Uterus (tissue), 4 donors: ENCODE results near the gene SHROOM3. TPM values are rescaled to one million over a fixed set of nuclear protein-coding genes. Genes with fewer than 3 reads are reported as not detected.

Source experiments
- DNase-seq, 2 donors: peaks; one replicate each; pipeline ENCODE4 v3.0.0-alpha.2; 2019 to 2020
- H3K27ac ChIP-seq, 2 donors: fragments of 200-600 bp; sonication (generic); 1 replicate in 1 of 2; 2 replicates in 1 of 2; pipeline ENCODE4 v1.5.1; 2016 to 2018
- H3K27me3 ChIP-seq, 2 donors: fragments of 200-600 bp; sonication (generic); one replicate each; pipeline ENCODE4 v1.5.1; 2018 to 2019; ENCODE audit warnings: control low read depth in 1 of 2
- H3K36me3 ChIP-seq, 2 donors: fragments of 200-600 bp; sonication (generic); one replicate each; pipeline ENCODE4 v1.5.1; 2019; ENCODE audit warnings: control low read depth in 1 of 2
- H3K4me1 ChIP-seq, 2 donors: fragments of 200-600 bp; sonication (generic); one replicate each; pipeline ENCODE4 v1.5.1; 2018 to 2019; ENCODE audit warnings: control low read depth in 1 of 2
- H3K4me3 ChIP-seq, 2 donors: fragments of 200-600 bp; sonication (generic); 1 replicate in 1 of 2; 2 replicates in 1 of 2; pipeline ENCODE4 v1.5.1; 2018 to 2019; ENCODE audit warnings: mild to moderate bottlenecking in 1 of 2
- H3K9me3 ChIP-seq, 2 donors: fragments of 200-600 bp; sonication (generic); one replicate each; pipeline ENCODE4 v1.5.1; 2019; ENCODE audit warnings: control low read depth in 1 of 2
- POLR2A ChIP-seq, 2 donors: fragments of 450-650 bp; IDR thresholded peaks; one replicate each; pipeline ENCODE4 v1.6.1; 2016; ENCODE audit warnings: antibody characterized with exemption in 2 of 2, mild to moderate bottlenecking in 1 of 2, moderate library complexity in 1 of 2
- intact Hi-C: fragments of 100-400 bp; cut with DNase I; formaldehyde crosslinking; loops from one replicate; pipeline ENCODE4 v1.15.1; 2023; ENCODE audit warnings: low total_unique reads
- total RNA-seq, 4 donors: library from RNA; depleted of rRNA in 3 of 4; stranded (reverse); fragments of >200 nt in 3 of 4; gene quantifications; one replicate each; pipeline versions ENCODE4 v1.1.0 to v1.2.4, GENCODE V29; 2014 to 2023
- TF ChIP-seq, protein P1 (sequence below), 4 experiments: fragments of 200-600 bp in 2 of 4; fragments of 450-650 bp in 2 of 4; sonication (generic) in 2 of 4; IDR thresholded peaks; one replicate each; pipeline ENCODE4 v1.5.1; 2016 to 2019; ENCODE audit warnings: antibody characterized with exemption in 4 of 4, mild to moderate bottlenecking in 2 of 4, moderate library complexity in 1 of 4
- donor health status: DM: yes; HTN: yes; CAD: no.

The SHROOM3 gene
- total RNA-seq, 4 donors from 2014 or later, result 1.5 to 24.1 (median 3.4) TPM

GRCh38 chr4:76663824-76664223 lies 228.8 kb downstream of the SHROOM3 start:
- Histone ChIP-seq H3K4me3 (no peak overlapping the region), H3K27ac (no peak overlapping the region), H3K9me3 (no peaks in the 10 kb centered on the region), H3K36me3 (no peaks in the 10 kb centered on the region), H3K4me1 (no peaks in the 10 kb centered on the region), H3K27me3 (no peaks in the 10 kb centered on the region)
- DNase-seq, result no peak
- TF ChIP-seq, protein P1, sequence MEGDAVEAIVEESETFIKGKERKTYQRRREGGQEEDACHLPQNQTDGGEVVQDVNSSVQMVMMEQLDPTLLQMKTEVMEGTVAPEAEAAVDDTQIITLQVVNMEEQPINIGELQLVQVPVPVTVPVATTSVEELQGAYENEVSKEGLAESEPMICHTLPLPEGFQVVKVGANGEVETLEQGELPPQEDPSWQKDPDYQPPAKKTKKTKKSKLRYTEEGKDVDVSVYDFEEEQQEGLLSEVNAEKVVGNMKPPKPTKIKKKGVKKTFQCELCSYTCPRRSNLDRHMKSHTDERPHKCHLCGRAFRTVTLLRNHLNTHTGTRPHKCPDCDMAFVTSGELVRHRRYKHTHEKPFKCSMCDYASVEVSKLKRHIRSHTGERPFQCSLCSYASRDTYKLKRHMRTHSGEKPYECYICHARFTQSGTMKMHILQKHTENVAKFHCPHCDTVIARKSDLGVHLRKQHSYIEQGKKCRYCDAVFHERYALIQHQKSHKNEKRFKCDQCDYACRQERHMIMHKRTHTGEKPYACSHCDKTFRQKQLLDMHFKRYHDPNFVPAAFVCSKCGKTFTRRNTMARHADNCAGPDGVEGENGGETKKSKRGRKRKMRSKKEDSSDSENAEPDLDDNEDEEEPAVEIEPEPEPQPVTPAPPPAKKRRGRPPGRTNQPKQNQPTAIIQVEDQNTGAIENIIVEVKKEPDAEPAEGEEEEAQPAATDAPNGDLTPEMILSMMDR (IDR thresholded peaks at IDR 0.05), result no peak
- TF ChIP-seq POLR2A (IDR thresholded peaks at IDR 0.05), result no peak
- intact Hi-C loops, result no loop called here

- no peak for DNase-seq
- no peak overlapping the region for H3K27ac ChIP-seq
- no peak for TF ChIP-seq POLR2A (IDR thresholded peaks at IDR 0.05)
- TF ChIP-seq, protein P1 (IDR thresholded peaks at IDR 0.05), result no peak
These were observed 230.1 kb downstream of the SHROOM3 start for GRCh38 chr4:76665153-76665552.

GRCh38 chr4:76665721-76666120 lies 230.7 kb downstream of the SHROOM3 start:
- no peak for DNase-seq
- no peak for TF ChIP-seq POLR2A (IDR thresholded peaks at IDR 0.05)
- TF ChIP-seq, protein P1 (IDR thresholded peaks at IDR 0.05), result no peak
- Histone ChIP-seq H3K9me3 (no peaks in the 10 kb centered on the region), H3K27me3 (no peaks in the 10 kb centered on the region), H3K36me3 (no peaks in the 10 kb centered on the region), H3K4me3 (no peak overlapping the region), H3K27ac (no peak overlapping the region), H3K4me1 (no peaks in the 10 kb centered on the region)
- intact Hi-C loops, result no loop called here

More at GRCh38 chr4:76665153-76665552, 230.1 kb downstream of the SHROOM3 start:
- H3K9me3 ChIP-seq, result no peaks in the 10 kb centered on the region
- no peaks in the 10 kb centered on the region for H3K36me3 ChIP-seq
- no peak overlapping the region for H3K4me3 ChIP-seq
- no peaks in the 10 kb centered on the region for H3K4me1 ChIP-seq
- intact Hi-C loops, result no loop called here
- H3K27me3 ChIP-seq, result no peaks in the 10 kb centered on the region

DNA sequence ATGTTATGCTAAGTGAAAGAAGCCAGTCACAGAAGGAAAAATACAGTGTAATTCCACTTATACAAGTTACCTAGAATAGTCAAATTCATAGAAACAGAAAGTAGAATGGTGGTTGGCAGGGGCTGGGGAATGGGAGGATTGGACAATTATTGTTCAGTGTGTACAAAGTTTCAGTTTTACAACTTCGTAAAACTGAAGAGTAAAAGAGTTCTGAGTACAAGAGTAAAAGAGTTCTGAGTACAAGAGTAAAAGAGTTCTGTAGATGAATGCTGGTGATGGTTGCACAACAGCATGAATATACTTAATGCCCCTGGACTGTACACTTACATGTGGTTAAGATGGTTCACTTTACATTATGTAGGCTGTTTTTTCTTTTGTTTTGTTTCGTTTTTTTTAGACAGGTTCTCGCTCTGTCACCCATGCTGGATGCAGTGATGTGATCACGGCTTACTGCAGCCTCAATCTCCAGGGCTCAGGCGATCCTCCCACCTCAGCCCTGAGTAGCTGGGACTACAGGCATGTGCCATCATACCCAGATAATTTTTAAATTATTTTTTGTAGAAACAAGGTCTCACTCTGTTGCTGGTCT lies 232.0 kb downstream of the SHROOM3 start:
- no peaks in the 10 kb centered on the region for H3K36me3 ChIP-seq
- no peak for DNase-seq
- no peaks in the 10 kb centered on the region for H3K27me3 ChIP-seq
- TF ChIP-seq, protein P1 (IDR thresholded peaks at IDR 0.05), result no peak
- no peak for TF ChIP-seq POLR2A (IDR thresholded peaks at IDR 0.05)
- H3K4me1 ChIP-seq, result no peaks in the 10 kb centered on the region
- no peak overlapping the region for H3K4me3 ChIP-seq
- H3K9me3 ChIP-seq, result no peaks in the 10 kb centered on the region
- H3K27ac ChIP-seq, result no peak overlapping the region
- intact Hi-C loops, result no loop called here

GRCh38 chr4:76670631-76671030 lies 235.6 kb downstream of the SHROOM3 start:
- intact Hi-C loops, result no loop called here
- Histone ChIP-seq H3K27ac (no peak overlapping the region), H3K4me3 (no peak overlapping the region), H3K4me1 (no peaks in the 10 kb centered on the region), H3K27me3 (no peaks in the 10 kb centered on the region), H3K36me3 (no peaks in the 10 kb centered on the region), H3K9me3 (no peaks in the 10 kb centered on the region)
- TF ChIP-seq, protein P1 (IDR thresholded peaks at IDR 0.05), result no peak
- no peak for TF ChIP-seq POLR2A (IDR thresholded peaks at IDR 0.05)
- no peak for DNase-seq
